H54 (cell line): Measurements from ENCODE around the gene NPHP4.
"Not testable (repeated sequence)": the region's sequence is repeated elsewhere in the genome, so short reads cannot be mapped to it uniquely, and the experiment has no call there.

Experiments used
- DNase-seq: peaks from one replicate; pipeline ENCODE4 v3.0.0; 2011; ENCODE audit warnings: low spot score, mixed read lengths; ENCODE audit not compliant: insufficient read length
- FAIRE-seq: peaks from 3 replicates; lab custom pipeline; 2011; peaks lifted over from hg19 to GRCh38; lab: Jason Lieb, UNC
- POLR2A ChIP-seq: IDR thresholded peaks from 2 replicates; pipeline ENCODE4 v1.6.1; 2011; ENCODE audit warnings: low read depth, mild to moderate bottlenecking, low read length

NPHP4 gene

GRCh38 chr1:5904551-5904950 lies 87.7 kb downstream of the NPHP4 start:
- DNase-seq (no peak), FAIRE-seq (no peak)
- TF ChIP-seq POLR2A = no peak

GRCh38 chr1:5903680-5904079 lies 88.5 kb downstream of the NPHP4 start:
- TF ChIP-seq POLR2A = no peak
- no peak for DNase-seq
- FAIRE-seq = no peak

GRCh38 chr1:5903031-5903430 lies 89.2 kb downstream of the NPHP4 start:
- FAIRE-seq (no peak), DNase-seq (no peak)
- no peak for TF ChIP-seq POLR2A

- no peak for TF ChIP-seq POLR2A
- FAIRE-seq (no peak), DNase-seq (no peak)
These were observed 90.4 kb downstream of the NPHP4 start for GRCh38 chr1:5901841-5902240.

GRCh38 chr1:5901150-5901549 lies 91.1 kb downstream of the NPHP4 start:
- TF ChIP-seq POLR2A = no peak
- no peak for FAIRE-seq

GRCh38 chr1:5898266-5898665 lies 94.0 kb downstream of the NPHP4 start:
- no peak for TF ChIP-seq POLR2A
- DNase-seq (no peak), FAIRE-seq (no peak)

More at GRCh38 chr1:5901150-5901549, 91.1 kb downstream of the NPHP4 start:
- DNase-seq = no peak

GRCh38 chr1:5896706-5897660 lies 95.2 kb downstream of the NPHP4 start:
- no peak for DNase-seq
- TF ChIP-seq POLR2A = no peak
- no peak for FAIRE-seq

GRCh38 chr1:5895446-5896406 lies 96.5 kb downstream of the NPHP4 start:
- DNase-seq (no peak), FAIRE-seq (no peak)
- no peak for TF ChIP-seq POLR2A

GRCh38 chr1:5893699-5894278 lies 98.4 kb downstream of the NPHP4 start:
- FAIRE-seq, DNase-seq: not testable (repeated sequence)

GRCh38 chr1:5892329-5892728 lies 99.9 kb downstream of the NPHP4 start:
- DNase-seq (no peak), FAIRE-seq (no peak)
- TF ChIP-seq POLR2A = no peak

GRCh38 chr1:5891736-5892135 lies 100.5 kb downstream of the NPHP4 start:
- TF ChIP-seq POLR2A = no peak
- FAIRE-seq (no peak), DNase-seq (no peak)

GRCh38 chr1:5891137-5891536 lies 101.1 kb downstream of the NPHP4 start:
- TF ChIP-seq POLR2A = no peak
- DNase-seq (no peak), FAIRE-seq (no peak)

- FAIRE-seq = no peak
- DNase-seq = no peak
- no peak for TF ChIP-seq POLR2A
These were observed 101.7 kb downstream of the NPHP4 start for GRCh38 chr1:5890346-5891106.
